ENCODE measurements around the gene PROZ.

DNA sequence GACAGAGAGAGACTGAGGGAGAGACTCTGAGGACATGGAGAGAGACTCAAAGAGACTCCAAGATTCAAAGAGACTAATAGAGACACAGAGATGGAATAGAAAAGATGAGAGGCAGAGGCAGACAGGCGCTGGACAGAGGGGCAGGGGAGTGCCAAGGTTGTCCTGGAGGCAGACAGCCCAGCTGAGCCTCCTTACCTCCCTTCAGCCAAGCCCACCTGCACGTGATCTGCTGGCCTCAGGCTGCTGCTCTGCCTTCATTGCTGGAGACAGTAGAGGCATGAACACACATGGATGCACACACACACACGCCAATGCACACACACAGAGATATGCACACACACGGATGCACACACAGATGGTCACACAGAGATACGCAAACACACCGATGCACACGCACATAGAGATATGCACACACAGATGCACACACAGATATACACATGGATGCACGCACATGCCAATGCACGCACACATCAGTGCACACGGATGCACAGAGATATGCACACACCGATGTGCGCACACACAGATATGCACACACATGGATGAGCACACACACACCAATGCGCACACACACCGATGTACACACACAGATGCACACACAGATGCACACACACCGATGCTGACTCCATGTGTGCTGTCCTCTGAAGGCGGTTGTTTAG, 39.2 kb upstream of the PROZ start:
- TF ChIP-seq, protein P1, sequence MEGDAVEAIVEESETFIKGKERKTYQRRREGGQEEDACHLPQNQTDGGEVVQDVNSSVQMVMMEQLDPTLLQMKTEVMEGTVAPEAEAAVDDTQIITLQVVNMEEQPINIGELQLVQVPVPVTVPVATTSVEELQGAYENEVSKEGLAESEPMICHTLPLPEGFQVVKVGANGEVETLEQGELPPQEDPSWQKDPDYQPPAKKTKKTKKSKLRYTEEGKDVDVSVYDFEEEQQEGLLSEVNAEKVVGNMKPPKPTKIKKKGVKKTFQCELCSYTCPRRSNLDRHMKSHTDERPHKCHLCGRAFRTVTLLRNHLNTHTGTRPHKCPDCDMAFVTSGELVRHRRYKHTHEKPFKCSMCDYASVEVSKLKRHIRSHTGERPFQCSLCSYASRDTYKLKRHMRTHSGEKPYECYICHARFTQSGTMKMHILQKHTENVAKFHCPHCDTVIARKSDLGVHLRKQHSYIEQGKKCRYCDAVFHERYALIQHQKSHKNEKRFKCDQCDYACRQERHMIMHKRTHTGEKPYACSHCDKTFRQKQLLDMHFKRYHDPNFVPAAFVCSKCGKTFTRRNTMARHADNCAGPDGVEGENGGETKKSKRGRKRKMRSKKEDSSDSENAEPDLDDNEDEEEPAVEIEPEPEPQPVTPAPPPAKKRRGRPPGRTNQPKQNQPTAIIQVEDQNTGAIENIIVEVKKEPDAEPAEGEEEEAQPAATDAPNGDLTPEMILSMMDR (optimal IDR thresholded peaks at IDR 0.05 in 1 of 3, IDR thresholded peaks at IDR 0.05 in 1 of 3, conservative IDR thresholded peaks at IDR 0.05 in 1 of 3; ENCODE audit: extremely low read depth in 1 of 3, insufficient read depth in 2 of 3, low read length in 3 of 3): no peak
- no peak for TF ChIP-seq EZH2 (IDR thresholded peaks at IDR 0.05; ENCODE audit: low read length)
